Spleen (tissue), 11 donors: ENCODE measurements around the gene ATP2B1. TPM values are rescaled to one million over a fixed set of nuclear protein-coding genes. Genes with fewer than 3 reads are reported as not detected.
A peak's percentile ranks its signal among the peaks of the same experiment; 100 is the strongest.

Source experiments
- DNase-seq: peaks from one replicate; pipeline ENCODE4 v3.0.0-alpha.2; 2020
- H3K27ac ChIP-seq, 8 donors: fragments of 200-600 bp; sonication (generic) in 7 of 8; 1 replicate in 4 of 8; 2 replicates in 4 of 8; pipeline versions ENCODE4 v1.5.0 to v1.8.0; 2016 to 2021; ENCODE audit warnings: inconsistent platforms in 4 of 8, mild to moderate bottlenecking in 4 of 8, moderate library complexity in 1 of 8
- H3K27me3 ChIP-seq, 7 donors: fragments of 200-600 bp; sonication (generic) in 6 of 7; replicated peaks in 1 of 7; 1 replicate in 4 of 7; 2 replicates in 3 of 7; pipeline versions ENCODE4 v1.5.0 to v1.8.0; 2016 to 2021; ENCODE audit warnings: inconsistent platforms in 3 of 7, mild to moderate bottlenecking in 1 of 7
- H3K36me3 ChIP-seq, 6 donors: fragments of 200-600 bp; sonication (generic) in 5 of 6; 1 replicate in 4 of 6; 2 replicates in 2 of 6; pipeline versions ENCODE4 v1.5.0 to v1.8.0; 2016 to 2021; ENCODE audit warnings: inconsistent platforms in 2 of 6
- H3K4me1 ChIP-seq, 6 donors: fragments of 200-600 bp; sonication (generic) in 5 of 6; 1 replicate in 3 of 6; 2 replicates in 3 of 6; pipeline versions ENCODE4 v1.5.0 to v1.8.0; 2016 to 2021; ENCODE audit warnings: inconsistent platforms in 3 of 6
- H3K4me3 ChIP-seq, 8 donors: fragments of 200-600 bp; sonication (generic) in 7 of 8; 1 replicate in 4 of 8; 2 replicates in 4 of 8; pipeline versions ENCODE4 v1.5.0 to v1.8.0; 2016 to 2021; ENCODE audit warnings: inconsistent platforms in 4 of 8, mild to moderate bottlenecking in 4 of 8, moderate library complexity in 2 of 8
- H3K9me3 ChIP-seq, 8 donors: fragments of 200-600 bp; sonication (generic) in 7 of 8; 1 replicate in 4 of 8; 2 replicates in 4 of 8; pipeline versions ENCODE4 v1.5.0 to v1.8.0; 2016 to 2021; ENCODE audit warnings: inconsistent platforms in 4 of 8
- POLR2A ChIP-seq, 3 donors: fragments of 450-650 bp; IDR thresholded peaks; one replicate each; pipeline ENCODE4 v1.5.1; 2017; ENCODE audit warnings: antibody characterized with exemption in 3 of 3, mild to moderate bottlenecking in 1 of 3
- POLR2AphosphoS5 ChIP-seq, 3 donors: sonication (generic); formaldehyde crosslinking; IDR thresholded peaks; one replicate each; pipeline ENCODE4 v1.5.1; 2017; ENCODE audit warnings: antibody characterized with exemption in 3 of 3
- WGBS, 5 donors: extraction: QIAGEN DNeasy Blood & Tissue Kit in 3 of 5; methylation state at CpG; one replicate each; pipeline versions ENCODE4 v1.1.5 to v1.1.7; 2013 to 2018; 5-methylcytosine and 5-hydroxymethylcytosine counted together
- intact Hi-C: fragments of 100-400 bp; cut with DNase I; formaldehyde crosslinking; loops from one replicate; pipeline ENCODE4 v1.15.0; 2023; ENCODE audit warnings: low total_unique reads
- polyA plus RNA-seq, 3 donors: library from polyadenylated mRNA; stranded (reverse); fragments of 200-250 nt; gene quantifications; one replicate each; pipeline ENCODE4 v1.2.1, GENCODE V29; 2013
- total RNA-seq, 7 donors: library from RNA; depleted of rRNA in 3 of 7; stranded (reverse); fragments of >200 nt in 3 of 7; fragmentation: NEBNext Ultra II Directional in 4 of 7; extraction: Animal tissue kit (Norgen Biotek cat#: 25700) in 4 of 7; gene quantifications; one replicate each; pipeline versions ENCODE4 v1.1.0 to v1.2.1, GENCODE V29; 2016 to 2021
- TF ChIP-seq, protein P1 (sequence below), 11 experiments: fragments of 200-600 bp in 7 of 11; fragments of 450-650 bp in 4 of 11; sonication (generic) in 4 of 11; IDR thresholded peaks in 8 of 11; conservative IDR thresholded peaks in 3 of 11; 1 replicate in 7 of 11; 2 replicates in 4 of 11; pipeline versions ENCODE4 v1.4.0 to v1.8.0; 2016 to 2021; ENCODE audit warnings: antibody characterized with exemption in 11 of 11, inconsistent platforms in 4 of 11, mild to moderate bottlenecking in 1 of 11
- donor health status: healthy with polysubstance abuse.
- donor health status: DM: no; HTN: no; CAD: no; lungs with moderate emphysema.
- donor health status: DM: no; HTN: no; CAD: no.
- donor health status: Bipolar disorder and iron deficiency.
- donor health status: healthy.
- donor health status: DM: no; HTN: no; CAD: no.
- donor health status: DM: yes; HTN: yes; CAD: no.

Gene ATP2B1
- total and polyA plus RNA-seq, 10 donors, result 13.2 to 130 (median 75.6) TPM

DNA sequence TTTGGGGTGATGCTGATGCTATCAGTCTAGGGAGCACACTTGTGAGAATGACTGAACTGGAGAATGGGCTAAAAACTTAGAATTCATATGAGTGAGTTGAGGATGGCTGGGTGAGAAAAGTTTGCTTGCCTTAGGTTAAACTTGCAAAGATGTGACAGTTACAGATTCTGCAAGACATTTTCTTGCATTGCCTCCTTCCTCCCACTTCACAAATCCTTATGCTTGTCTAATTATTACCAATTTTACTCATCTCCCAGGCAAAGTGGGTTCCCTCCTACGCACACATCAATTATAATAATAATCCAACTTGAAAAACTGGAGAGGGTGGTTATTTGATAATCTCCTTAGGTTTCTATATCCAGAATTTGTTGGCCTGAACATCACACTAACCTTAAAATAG lies 50.9 kb downstream of the ATP2B1 start:
- 86 to 96% (median 89%) methylated on average over 1 of the region's 1 CpG for WGBS, 5 donors
- H3K27ac ChIP-seq, result no peak overlapping the region
- H3K9me3 ChIP-seq, result no peaks in the 10 kb centered on the region
- peaks cover 0 to 16% (median 6%) of the 10 kb centered on the region in 6 donors for H3K36me3 ChIP-seq
- H3K4me1 ChIP-seq, result peaks cover 6 to 75% (median 36%) of the 10 kb centered on the region in 6 donors
- peak overlapping the region in 1 of 8 donors; percentile 30 for H3K4me3 ChIP-seq
- DNase-seq, result no peak
- intact Hi-C loops, result no loop called here
- H3K27me3 ChIP-seq, result no peaks in the 10 kb centered on the region
- no peak for TF ChIP-seq POLR2AphosphoS5 (IDR thresholded peaks at IDR 0.05)
- no peak for TF ChIP-seq POLR2A (IDR thresholded peaks at IDR 0.05)
- TF ChIP-seq, protein P1, sequence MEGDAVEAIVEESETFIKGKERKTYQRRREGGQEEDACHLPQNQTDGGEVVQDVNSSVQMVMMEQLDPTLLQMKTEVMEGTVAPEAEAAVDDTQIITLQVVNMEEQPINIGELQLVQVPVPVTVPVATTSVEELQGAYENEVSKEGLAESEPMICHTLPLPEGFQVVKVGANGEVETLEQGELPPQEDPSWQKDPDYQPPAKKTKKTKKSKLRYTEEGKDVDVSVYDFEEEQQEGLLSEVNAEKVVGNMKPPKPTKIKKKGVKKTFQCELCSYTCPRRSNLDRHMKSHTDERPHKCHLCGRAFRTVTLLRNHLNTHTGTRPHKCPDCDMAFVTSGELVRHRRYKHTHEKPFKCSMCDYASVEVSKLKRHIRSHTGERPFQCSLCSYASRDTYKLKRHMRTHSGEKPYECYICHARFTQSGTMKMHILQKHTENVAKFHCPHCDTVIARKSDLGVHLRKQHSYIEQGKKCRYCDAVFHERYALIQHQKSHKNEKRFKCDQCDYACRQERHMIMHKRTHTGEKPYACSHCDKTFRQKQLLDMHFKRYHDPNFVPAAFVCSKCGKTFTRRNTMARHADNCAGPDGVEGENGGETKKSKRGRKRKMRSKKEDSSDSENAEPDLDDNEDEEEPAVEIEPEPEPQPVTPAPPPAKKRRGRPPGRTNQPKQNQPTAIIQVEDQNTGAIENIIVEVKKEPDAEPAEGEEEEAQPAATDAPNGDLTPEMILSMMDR (IDR thresholded peaks at IDR 0.05 in 8 of 11, conservative IDR thresholded peaks at IDR 0.05 in 3 of 11), result no peak

DNA sequence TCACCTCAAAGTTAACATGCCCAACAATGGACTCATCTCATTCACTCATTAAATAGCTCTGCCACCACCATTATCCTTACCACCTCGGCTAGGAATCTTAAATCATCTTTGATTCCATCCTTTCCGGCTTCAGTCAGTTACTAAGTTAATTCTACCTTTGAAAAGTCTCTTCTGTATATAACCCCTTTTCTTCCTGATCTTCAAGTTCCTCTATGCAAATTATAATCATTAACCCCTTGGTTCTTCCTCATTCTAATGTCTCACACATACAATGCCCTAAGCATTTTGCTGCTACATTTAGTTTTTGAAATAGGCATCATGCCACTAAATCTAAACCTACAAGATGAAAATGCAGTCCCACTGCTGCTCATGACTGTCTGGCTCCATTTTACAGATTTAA lies 51.6 kb downstream of the ATP2B1 start:
- WGBS, 5 donors, result 61 to 79% (median 72%) methylated on average over 2 of the region's 2 CpGs
- H3K36me3 ChIP-seq, result peaks cover 0 to 22% (median 6%) of the 10 kb centered on the region in 6 donors
- H3K9me3 ChIP-seq, result no peaks in the 10 kb centered on the region
- TF ChIP-seq, protein P1 (IDR thresholded peaks at IDR 0.05 in 8 of 11, conservative IDR thresholded peaks at IDR 0.05 in 3 of 11), result no peak
- no peak for TF ChIP-seq POLR2A (IDR thresholded peaks at IDR 0.05)
- TF ChIP-seq POLR2AphosphoS5 (IDR thresholded peaks at IDR 0.05), result no peak
- DNase-seq, result no peak
- H3K4me3 ChIP-seq, result peak overlapping the region in 1 of 8 donors; percentile 30
- peaks cover 6 to 69% (median 29%) of the 10 kb centered on the region in 6 donors for H3K4me1 ChIP-seq
- no peak overlapping the region for H3K27ac ChIP-seq
- H3K27me3 ChIP-seq, result no peaks in the 10 kb centered on the region
- intact Hi-C loops, result no loop called here

DNA sequence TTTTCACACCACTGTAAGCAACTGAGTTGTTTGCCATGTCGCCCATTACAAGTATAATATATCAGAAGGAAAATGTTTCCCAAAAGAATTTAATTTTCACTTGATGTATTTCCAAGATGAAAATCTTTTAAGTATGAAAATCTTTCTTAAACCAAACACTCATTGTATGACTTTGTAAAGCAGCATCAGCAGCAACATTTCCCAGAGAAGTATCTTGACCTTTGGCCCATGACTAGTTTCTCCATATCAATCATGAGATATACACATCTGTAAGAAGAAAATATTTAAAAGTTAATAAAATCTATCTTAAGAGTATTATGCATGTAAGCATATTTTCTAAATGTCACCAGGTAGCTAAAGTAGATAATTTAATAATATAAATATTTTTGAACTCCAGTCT lies 52.8 kb downstream of the ATP2B1 start:
- peaks cover 0 to 34% (median 6%) of the 10 kb centered on the region in 6 donors for H3K36me3 ChIP-seq
- H3K4me1 ChIP-seq, result peaks cover 6 to 58% (median 22%) of the 10 kb centered on the region in 6 donors
- 83 to 91% (median 88%) methylated on average over 1 of the region's 1 CpG for WGBS, 5 donors
- intact Hi-C loops, result no loop called here
- TF ChIP-seq, protein P1 (IDR thresholded peaks at IDR 0.05 in 8 of 11, conservative IDR thresholded peaks at IDR 0.05 in 3 of 11), result no peak
- no peak for TF ChIP-seq POLR2AphosphoS5 (IDR thresholded peaks at IDR 0.05)
- no peak for TF ChIP-seq POLR2A (IDR thresholded peaks at IDR 0.05)
- H3K4me3 ChIP-seq, result no peak overlapping the region
- H3K27ac ChIP-seq, result no peak overlapping the region
- no peaks in the 10 kb centered on the region for H3K27me3 ChIP-seq
- no peak for DNase-seq
- no peaks in the 10 kb centered on the region for H3K9me3 ChIP-seq

DNA sequence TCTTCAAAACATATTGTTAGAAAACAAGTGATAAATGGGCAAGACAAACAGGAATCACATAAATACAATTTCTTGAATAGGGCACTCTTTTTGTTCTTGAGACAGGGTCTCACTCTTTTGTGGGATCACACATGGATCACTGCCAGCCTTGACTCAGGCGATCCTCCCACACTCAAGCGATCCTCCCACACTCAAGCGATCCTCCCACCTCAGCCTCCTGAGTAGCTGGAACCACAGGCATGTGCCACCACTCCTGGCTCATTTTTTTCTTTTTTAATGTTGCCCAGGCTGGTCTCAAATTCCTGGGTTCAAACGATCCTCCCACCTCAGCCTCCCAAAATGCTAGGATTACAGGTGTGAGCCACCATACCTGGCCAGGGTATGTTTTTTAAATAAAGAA lies 57.4 kb downstream of the ATP2B1 start:
- WGBS, 5 donors, result 93 to 96% (median 96%) methylated on average over 4 of the region's 4 CpGs
- no peak for TF ChIP-seq POLR2A (IDR thresholded peaks at IDR 0.05)
- TF ChIP-seq, protein P1 (IDR thresholded peaks at IDR 0.05 in 8 of 11, conservative IDR thresholded peaks at IDR 0.05 in 3 of 11), result no peak
- TF ChIP-seq POLR2AphosphoS5 (IDR thresholded peaks at IDR 0.05), result no peak
- H3K27ac ChIP-seq, result no peak overlapping the region
- H3K27me3 ChIP-seq, result no peaks in the 10 kb centered on the region
- no peak overlapping the region for H3K4me3 ChIP-seq
- intact Hi-C loops, result no loop called here
- H3K4me1 ChIP-seq, result peaks cover 0 to 20% (median 3%) of the 10 kb centered on the region in 6 donors
- H3K36me3 ChIP-seq, result peaks cover 0 to 59% (median 13%) of the 10 kb centered on the region in 6 donors
- H3K9me3 ChIP-seq, result peaks cover 0 to 6% (median 0%) of the 10 kb centered on the region in 8 donors
- no peak for DNase-seq
